Endothelial cell (in vitro differentiated cells): ENCODE measurements around the gene PAFAH1B1. TPM values are rescaled to one million over a fixed set of nuclear protein-coding genes. Genes with fewer than 3 reads are reported as not detected.

Experiments
- DNase-seq: peaks from one replicate; pipeline ENCODE4 v3.0.0; 2021; ENCODE audit warnings: low spot score
- H3K27ac Mint-ChIP-seq: one replicate; pipeline ENCODE4 v1.8.0; 2021; ENCODE audit warnings: mixed read lengths, inconsistent platforms; ENCODE audit not compliant: unreplicated experiment
- H3K27me3 Mint-ChIP-seq: one replicate; pipeline ENCODE4 v1.8.0; 2021; ENCODE audit warnings: mild to moderate bottlenecking, moderate library complexity, mixed read lengths, inconsistent platforms; ENCODE audit not compliant: unreplicated experiment
- H3K36me3 Mint-ChIP-seq: one replicate; pipeline ENCODE4 v1.8.0; 2021; ENCODE audit warnings: mild to moderate bottlenecking, low read depth, mixed read lengths, inconsistent platforms; ENCODE audit not compliant: unreplicated experiment
- H3K4me1 Mint-ChIP-seq: one replicate; pipeline ENCODE4 v1.8.0; 2021; ENCODE audit warnings: mild to moderate bottlenecking, mixed read lengths, inconsistent platforms; ENCODE audit not compliant: unreplicated experiment
- H3K4me3 Mint-ChIP-seq: one replicate; pipeline ENCODE4 v1.8.0; 2021; ENCODE audit warnings: mild to moderate bottlenecking, mixed read lengths, inconsistent platforms; ENCODE audit not compliant: unreplicated experiment
- H3K9me3 Mint-ChIP-seq: one replicate; pipeline ENCODE4 v1.8.0; 2021; ENCODE audit warnings: mixed read lengths, inconsistent platforms; ENCODE audit not compliant: unreplicated experiment
- CTCF ChIP-seq: fragments of 200-600 bp; sonication (generic); IDR thresholded peaks from one replicate; pipeline ENCODE4 v1.5.0; 2021; ENCODE audit warnings: antibody characterized with exemption; ENCODE audit not compliant: unreplicated experiment
- total RNA-seq: library from RNA; stranded (reverse); fragmentation: NEBNext Ultra II Directional; extraction: Animal tissue kit (Norgen Biotek cat#: 25700); gene quantifications from one replicate; pipeline ENCODE4 v1.2.1, GENCODE V29; 2021; ENCODE audit not compliant: unreplicated experiment

PAFAH1B1 gene
- total RNA-seq, 1 donor from 2014 or later = 141 TPM

- Mint-ChIP-seq H3K9me3 (no peaks in the 10 kb centered on the region), H3K4me3 (peak overlapping the region; percentile 100), H3K27ac (peak overlapping the region; percentile 89), H3K4me1 (peaks cover 24% of the 10 kb centered on the region), H3K27me3 (peaks cover 7% of the 10 kb centered on the region), H3K36me3 (peaks cover 4% of the 10 kb centered on the region)
- no peak for DNase-seq
- TF ChIP-seq CTCF = no peak
Observed at GRCh38 chr17:2594722-2595599, 1.5 kb downstream of the PAFAH1B1 start.

GRCh38 chr17:2595716-2596115 lies 2.3 kb downstream of the PAFAH1B1 start:
- no peak for DNase-seq
- peaks cover 24% of the 10 kb centered on the region for H3K4me1 Mint-ChIP-seq
- H3K4me3 Mint-ChIP-seq = peak overlapping the region; percentile 100
- TF ChIP-seq CTCF = no peak
- peaks cover 4% of the 10 kb centered on the region for H3K36me3 Mint-ChIP-seq
- H3K9me3 Mint-ChIP-seq = no peaks in the 10 kb centered on the region
- peaks cover 7% of the 10 kb centered on the region for H3K27me3 Mint-ChIP-seq
- H3K27ac Mint-ChIP-seq = peak overlapping the region; percentile 30

- Mint-ChIP-seq H3K27ac (no peak overlapping the region), H3K27me3 (no peaks in the 10 kb centered on the region), H3K4me1 (peaks cover 27% of the 10 kb centered on the region), H3K4me3 (no peak overlapping the region), H3K36me3 (peaks cover 4% of the 10 kb centered on the region), H3K9me3 (no peaks in the 10 kb centered on the region)
- TF ChIP-seq CTCF = no peak
- DNase-seq = no peak
Observed at GRCh38 chr17:2598166-2598565, 4.7 kb downstream of the PAFAH1B1 start.

GRCh38 chr17:2602597-2603017 lies 9.2 kb downstream of the PAFAH1B1 start:
- Mint-ChIP-seq H3K36me3 (no peaks in the 10 kb centered on the region), H3K27ac (no peak overlapping the region), H3K27me3 (no peaks in the 10 kb centered on the region), H3K9me3 (no peaks in the 10 kb centered on the region), H3K4me1 (peaks cover 16% of the 10 kb centered on the region), H3K4me3 (no peak overlapping the region)
- DNase-seq = no peak
- no peak for TF ChIP-seq CTCF

GRCh38 chr17:2608350-2608913 lies 15.0 kb downstream of the PAFAH1B1 start:
- no peaks in the 10 kb centered on the region for H3K36me3 Mint-ChIP-seq
- no peak overlapping the region for H3K27ac Mint-ChIP-seq
- no peak for TF ChIP-seq CTCF
- peaks cover 9% of the 10 kb centered on the region for H3K4me1 Mint-ChIP-seq
- H3K27me3 Mint-ChIP-seq = no peaks in the 10 kb centered on the region
- no peak overlapping the region for H3K4me3 Mint-ChIP-seq
- DNase-seq = no peak
- H3K9me3 Mint-ChIP-seq = no peaks in the 10 kb centered on the region
